ENCODE measurements around the gene VAV3. TPM values are rescaled to one million over a fixed set of nuclear protein-coding genes. Genes with fewer than 3 reads are reported as not detected.

VAV3 gene
- total and polyA plus RNA-seq, 12 donors = 0.72 to 3.4 (median 1.9) TPM

- no peaks in the 10 kb centered on the region for H3K4me1 ChIP-seq
- no peak overlapping the region for H3K4me3 ChIP-seq
- DNase-seq (no peak), ATAC-seq (no peak)
- intact Hi-C loops (cut with DNase I) = no loop called here
- no peak overlapping the region for H3K27ac ChIP-seq
- no peaks in the 10 kb centered on the region for H3K27me3 ChIP-seq
- H3K9me3 ChIP-seq = no peaks in the 10 kb centered on the region
- no peaks in the 10 kb centered on the region for H3K36me3 ChIP-seq
- TF ChIP-seq CTCF (IDR thresholded peaks at IDR 0.05) = no peak
- whole genome bisulfite sequencing, 2 donors = 78 to 84% methylated on average over 1 of the region's 1 CpG
Measured at GRCh38 chr1:107551456-107551855, 413.5 kb downstream of the VAV3 start.

GRCh38 chr1:107550358-107550757, 414.6 kb downstream of the VAV3 start:
- Histone ChIP-seq H3K9me3 (no peaks in the 10 kb centered on the region), H3K27me3 (no peaks in the 10 kb centered on the region), H3K4me3 (no peak overlapping the region), H3K27ac (no peak overlapping the region), H3K36me3 (no peaks in the 10 kb centered on the region), H3K4me1 (no peaks in the 10 kb centered on the region)
- WGBS, 2 donors = 82 to 88% methylated on average over 5 of the region's 5 CpGs
- TF ChIP-seq CTCF (IDR thresholded peaks at IDR 0.05) = no peak
- intact Hi-C loops (cut with DNase I) = no loop called here
- DNase-seq (no peak), ATAC-seq (no peak)

DNA sequence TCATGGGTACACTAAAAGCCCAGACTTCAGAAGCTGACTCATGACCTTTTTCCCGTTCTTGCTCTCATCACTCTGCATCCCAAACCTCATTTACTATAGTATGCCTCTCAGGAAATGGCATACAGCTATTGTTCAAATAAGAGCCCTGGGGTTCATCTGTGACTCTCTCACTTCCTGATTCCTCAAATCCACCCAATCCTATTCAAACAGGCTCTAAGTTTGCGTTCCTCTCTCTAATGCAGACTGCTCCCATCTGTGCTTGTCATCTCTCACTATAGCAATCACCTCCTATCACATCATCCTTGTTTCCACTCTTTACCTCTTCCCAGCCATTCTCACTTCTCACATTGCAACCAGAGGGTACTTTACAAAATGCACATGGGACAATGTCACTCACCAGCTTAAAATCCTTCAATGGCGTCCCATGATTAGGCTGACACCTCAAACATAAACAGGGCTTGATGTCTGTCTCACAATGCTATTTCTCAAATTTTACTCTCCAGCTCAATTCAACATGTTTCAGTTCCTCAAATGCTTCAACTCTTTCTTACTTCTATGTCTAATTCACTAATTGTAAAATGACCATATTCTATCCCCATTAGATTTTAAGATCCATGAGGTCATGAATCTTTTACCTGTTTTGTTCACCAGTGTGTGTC, 415.7 kb downstream of the VAV3 start:
- Histone ChIP-seq H3K27ac (no peak overlapping the region), H3K4me1 (no peaks in the 10 kb centered on the region), H3K27me3 (no peaks in the 10 kb centered on the region), H3K4me3 (no peak overlapping the region), H3K9me3 (no peaks in the 10 kb centered on the region), H3K36me3 (no peaks in the 10 kb centered on the region)
- 59 to 73% methylated on average over 3 of the region's 3 CpGs for WGBS, 2 donors
- intact Hi-C loops (cut with DNase I) = no loop called here
- DNase-seq (no peak), ATAC-seq (no peak)
- no peak for TF ChIP-seq CTCF (IDR thresholded peaks at IDR 0.05)

- H3K9me3 ChIP-seq = no peaks in the 10 kb centered on the region
- TF ChIP-seq CTCF (IDR thresholded peaks at IDR 0.05) = no peak
- H3K27ac ChIP-seq = no peak overlapping the region
- intact Hi-C loops (cut with DNase I) = no loop called here
- H3K4me1 ChIP-seq = no peaks in the 10 kb centered on the region
- WGBS, 2 donors = 59% methylated on average over 3 of the region's 3 CpGs
- no peak for ATAC-seq
- H3K4me3 ChIP-seq = no peak overlapping the region
- no peaks in the 10 kb centered on the region for H3K27me3 ChIP-seq
- DNase-seq = no peak
- H3K36me3 ChIP-seq = no peaks in the 10 kb centered on the region
Measured at GRCh38 chr1:107548276-107548675, 416.7 kb downstream of the VAV3 start.
